Measurements from ENCODE around the gene DSCAM.
"Not testable (repeated sequence)": the region's sequence is repeated elsewhere in the genome, so short reads cannot be mapped to it uniquely, and the experiment has no call there.

Gene DSCAM

GRCh38 chr21:40227096-40227495, 619.9 kb downstream of the DSCAM start:
- intact Hi-C loops (cut with DNase I), result no loop called here
- DNase-seq, result no peak

GRCh38 chr21:40215941-40216340, 631.0 kb downstream of the DSCAM start:
- intact Hi-C loops (cut with DNase I), result no loop called here
- DNase-seq, result no peak

- DNase-seq, result no peak
- intact Hi-C loops (cut with DNase I), result no loop called here
These were observed 636.7 kb downstream of the DSCAM start for GRCh38 chr21:40210251-40210650.

- DNase-seq, result no peak
These were observed 638.0 kb downstream of the DSCAM start for GRCh38 chr21:40208948-40209345.

GRCh38 chr21:40208206-40208947, 638.6 kb downstream of the DSCAM start:
- no peak for DNase-seq
- intact Hi-C loops (cut with DNase I), result no loop called here

More at GRCh38 chr21:40208948-40209345, 638.0 kb downstream of the DSCAM start:
- intact Hi-C loops (cut with DNase I), result no loop called here

GRCh38 chr21:40200946-40201345, 646.0 kb downstream of the DSCAM start:
- intact Hi-C loops (cut with DNase I), result no loop called here
- DNase-seq, result no peak

GRCh38 chr21:40200126-40200525, 646.8 kb downstream of the DSCAM start:
- no peak for DNase-seq
- intact Hi-C loops (cut with DNase I), result no loop called here

- DNase-seq, result no peak
- intact Hi-C loops (cut with DNase I), result no loop called here
These were observed 652.6 kb downstream of the DSCAM start for GRCh38 chr21:40194185-40194980.

- intact Hi-C loops (cut with DNase I), result no loop called here
- DNase-seq, result no peak
These were observed 655.3 kb downstream of the DSCAM start for GRCh38 chr21:40191616-40192015.

- intact Hi-C loops (cut with DNase I), result no loop called here
- DNase-seq, result no peak
These were observed 655.8 kb downstream of the DSCAM start for GRCh38 chr21:40191196-40191595.

- intact Hi-C loops (cut with DNase I), result no loop called here
These were observed 658.9 kb downstream of the DSCAM start for GRCh38 chr21:40187946-40188654.

GRCh38 chr21:40187244-40187643, 659.7 kb downstream of the DSCAM start:
- no peak for DNase-seq
- intact Hi-C loops (cut with DNase I), result no loop called here

More at GRCh38 chr21:40187946-40188654, 658.9 kb downstream of the DSCAM start:
- no peak for DNase-seq

GRCh38 chr21:40186045-40186444, 660.9 kb downstream of the DSCAM start:
- intact Hi-C loops (cut with DNase I), result no loop called here

GRCh38 chr21:40185208-40185607, 661.8 kb downstream of the DSCAM start:
- no peak for DNase-seq
- intact Hi-C loops (cut with DNase I), result no loop called here

More at GRCh38 chr21:40186045-40186444, 660.9 kb downstream of the DSCAM start:
- DNase-seq, result no peak

GRCh38 chr21:40182491-40182890, 664.5 kb downstream of the DSCAM start:
- intact Hi-C loops (cut with DNase I); DNase-seq: not testable (repeated sequence)

GRCh38 chr21:40179166-40179565, 667.8 kb downstream of the DSCAM start:
- intact Hi-C loops (cut with DNase I), result no loop called here
- peak in 1 of 10 donors; percentile 29 for DNase-seq

GRCh38 chr21:40178726-40179125, 668.2 kb downstream of the DSCAM start:
- DNase-seq, result peak in 1 of 10 donors; percentile 84
- intact Hi-C loops (cut with DNase I), result no loop called here

- no peak for DNase-seq
- intact Hi-C loops (cut with DNase I), result no loop called here
These were observed 669.0 kb downstream of the DSCAM start for GRCh38 chr21:40177979-40178378.

GRCh38 chr21:40176724-40177123, 670.2 kb downstream of the DSCAM start:
- intact Hi-C loops (cut with DNase I), result no loop called here
- DNase-seq, result peak in 2 of 10 donors; percentile 80 to 87

- no peak for DNase-seq
- intact Hi-C loops (cut with DNase I), result no loop called here
These were observed 673.1 kb downstream of the DSCAM start for GRCh38 chr21:40173816-40174215.

GRCh38 chr21:40169971-40170370, 677.0 kb downstream of the DSCAM start:
- intact Hi-C loops (cut with DNase I), result no loop called here
- DNase-seq, result no peak
